Liver (tissue), 9 donors: ENCODE data around the gene PTPRN2. TPM values are rescaled to one million over a fixed set of nuclear protein-coding genes. Genes with fewer than 3 reads are reported as not detected.

ENCODE experiments used
- DNase-seq: peaks from one replicate; pipeline ENCODE4 v3.0.0-alpha.2; 2017; ENCODE audit warnings: low spot score
- H3K27ac ChIP-seq, 2 donors: one replicate each; pipeline ENCODE4 v1.7.0; 2013; ENCODE audit warnings: inconsistent platforms in 2 of 2, low read length in 2 of 2, control low read depth in 1 of 2, low read depth in 1 of 2, mild to moderate bottlenecking in 1 of 2
- H3K27me3 ChIP-seq, 4 donors: one replicate each; pipeline versions ENCODE4 v1.6.1 to v1.7.0; 2013; ENCODE audit warnings: low read length in 3 of 4, inconsistent platforms in 1 of 4, mild to moderate bottlenecking in 1 of 4, moderate library complexity in 1 of 4; ENCODE audit not compliant: control insufficient read depth in 4 of 4, insufficient read depth in 4 of 4
- H3K36me3 ChIP-seq, 4 donors: one replicate each; pipeline versions ENCODE4 v1.6.1 to v1.7.0; 2013; ENCODE audit warnings: low read length in 3 of 4, mild to moderate bottlenecking in 3 of 4, low read depth in 1 of 4, moderate library complexity in 1 of 4; ENCODE audit not compliant: control insufficient read depth in 4 of 4, insufficient read depth in 3 of 4
- H3K4me1 ChIP-seq, 4 donors: one replicate each; pipeline versions ENCODE4 v1.6.1 to v1.7.0; 2013; ENCODE audit warnings: low read length in 3 of 4, mild to moderate bottlenecking in 3 of 4, moderate library complexity in 1 of 4; ENCODE audit not compliant: control insufficient read depth in 4 of 4, insufficient read depth in 4 of 4
- H3K4me3 ChIP-seq, 3 donors: one replicate each; pipeline versions ENCODE4 v1.6.1 to v1.7.0; 2013; ENCODE audit warnings: low read length in 3 of 3, control low read depth in 1 of 3, low read depth in 1 of 3, mild to moderate bottlenecking in 1 of 3
- H3K9ac ChIP-seq, 2 donors: one replicate each; pipeline ENCODE4 v1.7.0; 2013; ENCODE audit warnings: low read length in 2 of 2, mild to moderate bottlenecking in 2 of 2, moderate library complexity in 2 of 2, control low read depth in 1 of 2, low read depth in 1 of 2
- H3K9me3 ChIP-seq, 4 donors: one replicate each; pipeline versions ENCODE4 v1.6.1 to v1.7.0; 2013; ENCODE audit warnings: low read length in 3 of 4; ENCODE audit not compliant: control insufficient read depth in 4 of 4
- EGR1 ChIP-seq, 2 donors: IDR thresholded peaks; 2 replicates each; pipeline ENCODE4 v1.6.1; 2016 to 2018; ENCODE audit warnings: antibody characterized with exemption in 2 of 2, low read depth in 2 of 2
- FOXA2 ChIP-seq: IDR thresholded peaks from 2 replicates; pipeline ENCODE4 v1.6.1; 2016; ENCODE audit warnings: antibody characterized with exemption
- GABPA ChIP-seq, 2 donors: IDR thresholded peaks in 1 of 2; conservative IDR thresholded peaks in 1 of 2; 2 replicates each; pipeline ENCODE4 v1.6.1; 2016; ENCODE audit warnings: antibody characterized with exemption in 2 of 2, mild to moderate bottlenecking in 1 of 2, moderate library complexity in 1 of 2
- HNF4A ChIP-seq, 2 donors: conservative IDR thresholded peaks; 2 replicates each; pipeline ENCODE4 v1.6.1; 2016; ENCODE audit warnings: antibody characterized with exemption in 2 of 2, mild to moderate bottlenecking in 2 of 2
- HNF4G ChIP-seq: IDR thresholded peaks from 2 replicates; pipeline ENCODE4 v1.6.1; 2016; ENCODE audit warnings: antibody characterized with exemption
- JUND ChIP-seq, 2 donors: IDR thresholded peaks; 2 replicates each; pipeline ENCODE4 v1.6.1; 2016; ENCODE audit warnings: antibody characterized with exemption in 2 of 2
- WGBS: extraction: QIAGEN DNeasy Blood & Tissue Kit; methylation state at CpG from one replicate; pipeline ENCODE4 v1.1.7; 2013; 5-methylcytosine and 5-hydroxymethylcytosine counted together
- polyA plus RNA-seq, 2 donors: library from polyadenylated mRNA; stranded (reverse) in 1 of 2; unstranded in 1 of 2; fragments of 200-250 nt in 1 of 2; fragments of >200 nt in 1 of 2; fragmentation: Nextera tagmentation in 1 of 2; extraction: Ambion mirVana in 1 of 2; gene quantifications; one replicate each; pipeline versions ENCODE4 v1.2.1 to v1.2.3, GENCODE V29; 2013 to 2015
- total RNA-seq, 2 donors: library from RNA; depleted of rRNA; stranded (reverse); fragments of >200 nt; gene quantifications; one replicate each; pipeline ENCODE4 v1.2.3, GENCODE V29; 2014
- TF ChIP-seq, protein P1 (sequence below): IDR thresholded peaks from 2 replicates; pipeline ENCODE4 v1.6.1; 2016; ENCODE audit warnings: antibody characterized with exemption
- TF ChIP-seq, protein P2 (sequence below): IDR thresholded peaks from 2 replicates; pipeline ENCODE4 v1.6.1; 2016; ENCODE audit warnings: antibody characterized with exemption
- TF ChIP-seq, protein P3 (sequence below): IDR thresholded peaks from 2 replicates; pipeline ENCODE4 v1.6.1; 2016; ENCODE audit warnings: antibody characterized with exemption, mild to moderate bottlenecking
- donor health status: healthy.
- donor health status: healthy.
- donor health status: healthy.
- donor health status: healthy.
- donor health status: healthy.

Gene PTPRN2
- total and polyA plus RNA-seq, 4 donors: 0.75 to 1.9 (median 1.1) TPM

DNA sequence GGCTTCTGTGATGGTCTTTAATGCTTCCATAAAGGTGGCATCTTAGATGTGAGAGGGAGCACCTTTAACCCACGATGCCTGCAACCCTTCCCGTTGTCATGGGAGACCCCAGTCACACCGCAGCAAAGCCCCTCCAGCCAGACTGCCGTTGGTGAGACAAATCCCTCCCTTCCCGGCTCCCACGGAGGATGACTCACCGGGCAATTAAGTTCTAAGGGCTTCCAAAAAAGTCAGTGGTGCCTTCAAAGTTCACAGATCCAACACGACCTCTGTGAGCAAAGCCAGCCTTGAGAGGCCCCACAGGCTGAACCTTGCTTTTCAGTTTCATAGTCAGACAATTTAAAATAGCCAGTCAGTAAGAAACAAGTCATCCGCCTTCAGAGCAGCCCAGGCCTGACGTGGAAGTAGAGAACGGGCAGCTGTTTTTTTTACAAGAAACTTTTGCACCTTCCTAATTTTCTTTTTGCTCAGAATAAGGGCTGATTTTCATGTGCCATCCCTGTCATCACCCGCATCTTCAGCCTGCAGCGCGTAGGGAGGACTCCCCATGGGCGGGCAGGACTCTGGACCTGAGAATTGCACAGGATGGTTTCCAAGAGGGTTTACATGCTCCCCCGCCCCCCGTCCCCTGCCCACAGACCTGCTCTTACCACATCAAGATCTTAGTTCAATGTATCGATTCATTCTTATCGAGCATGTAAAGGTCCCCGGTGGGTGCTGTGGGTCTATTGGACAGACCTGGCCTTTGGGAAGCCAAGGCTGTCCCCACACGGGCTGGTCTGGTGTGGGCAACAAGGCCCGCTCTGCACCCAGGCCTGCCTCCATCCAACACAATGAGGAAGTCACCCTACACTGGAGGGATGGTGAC lies 916.9 kb downstream of the PTPRN2 start:
- Histone ChIP-seq H3K4me1 (no peaks in the 10 kb centered on the region), H3K9ac (no peak overlapping the region), H3K36me3 (no peaks in the 10 kb centered on the region), H3K9me3 (no peaks in the 10 kb centered on the region), H3K4me3 (no peak overlapping the region), H3K27me3 (no peaks in the 10 kb centered on the region), H3K27ac (no peak overlapping the region)
- DNase-seq: no peak
- TF ChIP-seq, protein P1, sequence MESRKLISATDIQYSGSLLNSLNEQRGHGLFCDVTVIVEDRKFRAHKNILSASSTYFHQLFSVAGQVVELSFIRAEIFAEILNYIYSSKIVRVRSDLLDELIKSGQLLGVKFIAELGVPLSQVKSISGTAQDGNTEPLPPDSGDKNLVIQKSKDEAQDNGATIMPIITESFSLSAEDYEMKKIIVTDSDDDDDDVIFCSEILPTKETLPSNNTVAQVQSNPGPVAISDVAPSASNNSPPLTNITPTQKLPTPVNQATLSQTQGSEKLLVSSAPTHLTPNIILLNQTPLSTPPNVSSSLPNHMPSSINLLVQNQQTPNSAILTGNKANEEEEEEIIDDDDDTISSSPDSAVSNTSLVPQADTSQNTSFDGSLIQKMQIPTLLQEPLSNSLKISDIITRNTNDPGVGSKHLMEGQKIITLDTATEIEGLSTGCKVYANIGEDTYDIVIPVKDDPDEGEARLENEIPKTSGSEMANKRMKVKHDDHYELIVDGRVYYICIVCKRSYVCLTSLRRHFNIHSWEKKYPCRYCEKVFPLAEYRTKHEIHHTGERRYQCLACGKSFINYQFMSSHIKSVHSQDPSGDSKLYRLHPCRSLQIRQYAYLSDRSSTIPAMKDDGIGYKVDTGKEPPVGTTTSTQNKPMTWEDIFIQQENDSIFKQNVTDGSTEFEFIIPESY: no peak
- TF ChIP-seq FOXA2 (no peak), HNF4A (conservative IDR thresholded peaks at IDR 0.05) (no peak)
- WGBS: 66% methylated on average over 22 of the region's 22 CpGs

DNA sequence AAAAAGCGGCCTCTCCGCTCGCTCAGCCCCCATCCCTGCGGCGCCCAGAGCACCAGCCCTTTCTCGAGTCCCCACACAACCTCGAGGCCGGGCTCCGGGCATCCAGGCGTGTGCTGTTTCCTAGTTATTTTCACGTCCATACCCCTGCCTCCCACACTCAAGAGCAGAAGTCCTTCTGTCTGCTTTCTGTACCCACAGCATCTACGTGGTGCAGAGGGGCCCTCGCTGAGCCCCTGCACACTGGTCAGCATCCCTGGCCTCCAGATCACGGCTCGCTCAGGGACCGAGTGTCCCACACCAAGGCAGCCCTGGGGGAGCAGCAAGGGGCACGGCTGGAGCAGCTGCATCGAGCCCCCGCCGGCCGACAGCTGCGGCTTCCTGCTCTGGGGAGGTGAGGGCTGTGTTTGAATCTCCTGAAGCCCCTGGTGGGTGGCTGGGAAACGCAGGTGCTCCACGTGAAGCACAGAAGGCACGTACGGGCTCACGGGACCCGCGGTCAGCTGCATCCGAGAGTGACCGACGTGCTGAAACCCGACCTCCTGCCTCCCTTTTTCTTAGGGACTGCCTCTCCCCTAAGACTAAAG lies 917.8 kb downstream of the PTPRN2 start:
- TF ChIP-seq, protein P2, sequence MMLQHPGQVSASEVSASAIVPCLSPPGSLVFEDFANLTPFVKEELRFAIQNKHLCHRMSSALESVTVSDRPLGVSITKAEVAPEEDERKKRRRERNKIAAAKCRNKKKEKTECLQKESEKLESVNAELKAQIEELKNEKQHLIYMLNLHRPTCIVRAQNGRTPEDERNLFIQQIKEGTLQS: no peak
- no peak for TF ChIP-seq HNF4G
- Histone ChIP-seq H3K27ac (no peak overlapping the region), H3K36me3 (no peaks in the 10 kb centered on the region), H3K27me3 (no peaks in the 10 kb centered on the region), H3K4me1 (no peaks in the 10 kb centered on the region), H3K9me3 (no peaks in the 10 kb centered on the region), H3K4me3 (no peak overlapping the region), H3K9ac (no peak overlapping the region)
- no peak for DNase-seq
- WGBS: 64% methylated on average over 33 of the region's 33 CpGs

DNA sequence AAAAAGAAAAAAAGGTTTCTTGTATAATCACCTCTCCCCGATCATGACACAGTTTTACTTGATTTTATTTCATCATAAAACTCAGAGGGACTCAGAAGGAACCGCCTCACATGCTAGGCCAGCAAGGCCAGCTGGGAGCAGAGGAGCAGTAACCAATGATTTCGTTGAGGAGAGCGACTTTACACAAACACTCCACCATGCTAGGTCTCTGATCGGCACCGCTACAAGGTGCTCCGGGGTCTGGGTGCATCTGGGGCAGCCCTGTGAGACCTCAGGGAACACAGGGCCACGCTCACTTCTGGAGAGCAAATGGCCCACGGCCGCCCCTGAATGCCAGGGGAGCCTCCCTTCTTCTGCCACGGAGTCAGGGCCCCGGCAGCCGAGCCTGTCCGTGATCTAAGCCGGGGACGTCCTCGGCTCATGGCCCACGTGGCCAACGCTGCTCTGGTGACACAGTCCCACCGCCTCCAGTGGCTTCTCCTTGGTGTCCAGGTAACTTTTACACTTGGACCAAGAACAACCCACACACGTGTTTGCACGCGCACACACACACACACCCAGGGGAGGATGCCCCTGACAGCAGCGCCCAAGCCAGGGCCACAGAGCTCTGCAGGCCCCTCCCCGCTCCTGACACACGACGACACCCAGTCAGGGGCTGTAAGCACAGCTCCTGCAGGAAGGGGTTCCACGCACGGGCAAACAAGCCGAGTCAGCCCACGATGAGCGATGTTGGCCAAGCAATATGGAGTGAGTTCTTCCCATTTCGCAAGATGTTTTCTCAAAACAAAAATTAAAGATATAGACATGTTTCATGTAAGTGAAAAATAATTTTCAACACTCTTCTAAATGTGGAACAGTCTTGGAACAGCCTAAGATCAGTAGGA lies 918.5 kb downstream of the PTPRN2 start:
- no peaks in the 10 kb centered on the region for H3K27me3 ChIP-seq
- H3K4me1 ChIP-seq: no peaks in the 10 kb centered on the region
- H3K9ac ChIP-seq: no peak overlapping the region
- H3K4me3 ChIP-seq: no peak overlapping the region
- 83% methylated on average over 33 of the region's 33 CpGs for WGBS
- TF ChIP-seq, protein P3, sequence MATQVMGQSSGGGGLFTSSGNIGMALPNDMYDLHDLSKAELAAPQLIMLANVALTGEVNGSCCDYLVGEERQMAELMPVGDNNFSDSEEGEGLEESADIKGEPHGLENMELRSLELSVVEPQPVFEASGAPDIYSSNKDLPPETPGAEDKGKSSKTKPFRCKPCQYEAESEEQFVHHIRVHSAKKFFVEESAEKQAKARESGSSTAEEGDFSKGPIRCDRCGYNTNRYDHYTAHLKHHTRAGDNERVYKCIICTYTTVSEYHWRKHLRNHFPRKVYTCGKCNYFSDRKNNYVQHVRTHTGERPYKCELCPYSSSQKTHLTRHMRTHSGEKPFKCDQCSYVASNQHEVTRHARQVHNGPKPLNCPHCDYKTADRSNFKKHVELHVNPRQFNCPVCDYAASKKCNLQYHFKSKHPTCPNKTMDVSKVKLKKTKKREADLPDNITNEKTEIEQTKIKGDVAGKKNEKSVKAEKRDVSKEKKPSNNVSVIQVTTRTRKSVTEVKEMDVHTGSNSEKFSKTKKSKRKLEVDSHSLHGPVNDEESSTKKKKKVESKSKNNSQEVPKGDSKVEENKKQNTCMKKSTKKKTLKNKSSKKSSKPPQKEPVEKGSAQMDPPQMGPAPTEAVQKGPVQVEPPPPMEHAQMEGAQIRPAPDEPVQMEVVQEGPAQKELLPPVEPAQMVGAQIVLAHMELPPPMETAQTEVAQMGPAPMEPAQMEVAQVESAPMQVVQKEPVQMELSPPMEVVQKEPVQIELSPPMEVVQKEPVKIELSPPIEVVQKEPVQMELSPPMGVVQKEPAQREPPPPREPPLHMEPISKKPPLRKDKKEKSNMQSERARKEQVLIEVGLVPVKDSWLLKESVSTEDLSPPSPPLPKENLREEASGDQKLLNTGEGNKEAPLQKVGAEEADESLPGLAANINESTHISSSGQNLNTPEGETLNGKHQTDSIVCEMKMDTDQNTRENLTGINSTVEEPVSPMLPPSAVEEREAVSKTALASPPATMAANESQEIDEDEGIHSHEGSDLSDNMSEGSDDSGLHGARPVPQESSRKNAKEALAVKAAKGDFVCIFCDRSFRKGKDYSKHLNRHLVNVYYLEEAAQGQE: no peak
- TF ChIP-seq FOXA2 (no peak), JUND (IDR thresholded peaks at IDR 0.05) (no peak), EGR1 (IDR thresholded peaks at IDR 0.05; ENCODE audit: low read depth in 2 of 2) (no peak), HNF4G (no peak), GABPA (IDR thresholded peaks at IDR 0.05 in 1 of 2, conservative IDR thresholded peaks at IDR 0.05 in 1 of 2) (no peak), HNF4A (conservative IDR thresholded peaks at IDR 0.05) (no peak)
- H3K36me3 ChIP-seq: no peaks in the 10 kb centered on the region
- no peak for DNase-seq
- no peaks in the 10 kb centered on the region for H3K9me3 ChIP-seq
- H3K27ac ChIP-seq: no peak overlapping the region
